Measurements from ENCODE around the gene MDC1.
A peak's percentile ranks its signal among the peaks of the same experiment; 100 is the strongest.
"Not testable (repeated sequence)": the region's sequence is repeated elsewhere in the genome, so short reads cannot be mapped to it uniquely, and the experiment has no call there.

Gene MDC1

DNA sequence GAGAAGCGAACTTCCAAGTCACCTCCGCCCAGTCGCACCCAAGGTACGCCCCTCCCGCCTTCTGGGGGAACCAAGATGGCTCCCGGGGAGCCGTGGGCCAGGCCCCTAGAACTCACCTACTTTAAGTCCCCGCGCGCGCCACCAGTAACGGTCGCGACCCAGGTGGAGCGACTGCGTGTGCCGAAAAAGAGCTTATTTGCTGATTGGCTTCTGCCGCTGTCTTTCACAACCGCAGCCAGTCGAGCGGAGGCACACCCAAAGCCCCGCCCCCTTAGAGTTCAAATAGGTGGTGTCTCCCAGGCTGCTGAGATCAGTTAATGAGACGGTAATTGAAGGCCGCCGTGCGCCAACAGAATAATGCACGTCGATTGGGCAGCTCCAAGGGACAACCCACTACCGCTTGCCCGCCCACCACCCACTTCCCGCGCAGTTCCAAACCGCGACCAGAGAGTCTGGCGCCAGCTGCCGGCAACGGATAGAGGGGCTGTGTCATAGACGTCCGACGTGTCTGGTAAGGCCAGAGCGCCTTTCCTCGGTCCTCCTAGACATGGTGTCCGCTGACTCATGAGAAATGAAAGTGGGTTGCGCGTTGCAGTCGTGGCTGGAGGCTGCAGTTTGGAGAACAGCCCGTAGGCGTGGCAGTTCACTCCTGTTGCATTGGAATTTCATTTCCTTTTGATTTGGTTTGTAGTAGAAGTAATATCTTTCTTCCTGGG, at the start of gene MDC1:
Gene MDC1, minus strand, starts transcription at position 153 of the 716 bp plus-strand sequence. CDS start 2,106 bp downstream, outside the sequence.
- peak; percentile 100 for DNase-seq

DNA sequence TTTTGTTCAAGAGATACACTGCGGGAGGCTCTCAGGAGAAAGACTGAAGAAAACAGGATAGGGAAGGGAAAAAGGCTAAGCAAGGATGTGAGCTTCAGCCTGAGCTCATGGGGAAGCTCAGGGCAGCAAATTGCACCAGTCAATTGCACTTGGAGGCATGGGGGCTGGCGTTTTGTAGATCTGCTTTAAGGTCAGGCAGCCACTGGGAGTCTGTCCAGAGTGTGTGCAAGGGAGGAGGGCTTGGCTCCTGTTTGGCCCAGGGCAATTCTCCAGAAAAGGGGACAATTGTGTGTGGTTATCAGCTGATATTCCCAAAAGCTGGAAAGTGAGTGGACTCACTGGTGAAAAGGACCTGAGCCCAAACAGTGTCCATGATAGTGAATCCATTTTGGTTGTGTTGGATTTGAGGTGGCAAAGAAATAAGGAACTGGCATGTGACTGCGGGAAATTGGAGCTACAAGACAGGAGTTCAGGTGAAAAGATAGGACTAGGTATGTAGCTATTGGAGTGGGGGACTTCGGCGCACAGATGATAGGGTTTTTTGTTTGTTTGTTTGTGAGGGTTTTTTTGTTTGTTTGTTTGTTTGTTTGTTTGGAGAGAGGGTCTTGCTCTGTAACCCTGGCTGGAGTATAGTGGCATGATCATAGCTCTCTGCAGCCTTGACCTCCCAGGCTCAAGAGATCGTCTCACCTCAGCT, 49.5 kb upstream of the MDC1 start:
- no peak for DNase-seq

DNA sequence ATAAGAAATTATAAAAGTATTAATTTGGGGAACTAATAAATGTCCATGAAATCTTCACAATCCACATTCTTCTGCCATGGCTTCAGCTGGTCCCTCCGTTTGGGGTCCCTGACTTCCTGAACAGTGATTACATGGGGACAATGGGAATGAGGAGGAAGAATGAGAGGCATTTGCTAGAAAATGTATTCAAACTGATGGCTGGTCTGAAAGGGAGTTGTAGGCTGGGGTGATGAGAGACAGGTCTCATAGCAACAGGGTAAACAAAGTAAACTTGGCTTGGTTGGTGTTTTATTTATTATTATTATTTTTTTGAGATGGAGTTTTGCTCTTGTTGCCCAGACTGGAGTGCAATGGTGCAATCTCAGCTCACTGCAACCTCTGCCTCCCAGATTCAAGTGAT, 48.4 kb upstream of the MDC1 start:
- not testable (repeated sequence) for DNase-seq

- not testable (repeated sequence) for DNase-seq
Measured at GRCh38 chr6:30764490-30765043, 47.5 kb upstream of the MDC1 start.

DNA sequence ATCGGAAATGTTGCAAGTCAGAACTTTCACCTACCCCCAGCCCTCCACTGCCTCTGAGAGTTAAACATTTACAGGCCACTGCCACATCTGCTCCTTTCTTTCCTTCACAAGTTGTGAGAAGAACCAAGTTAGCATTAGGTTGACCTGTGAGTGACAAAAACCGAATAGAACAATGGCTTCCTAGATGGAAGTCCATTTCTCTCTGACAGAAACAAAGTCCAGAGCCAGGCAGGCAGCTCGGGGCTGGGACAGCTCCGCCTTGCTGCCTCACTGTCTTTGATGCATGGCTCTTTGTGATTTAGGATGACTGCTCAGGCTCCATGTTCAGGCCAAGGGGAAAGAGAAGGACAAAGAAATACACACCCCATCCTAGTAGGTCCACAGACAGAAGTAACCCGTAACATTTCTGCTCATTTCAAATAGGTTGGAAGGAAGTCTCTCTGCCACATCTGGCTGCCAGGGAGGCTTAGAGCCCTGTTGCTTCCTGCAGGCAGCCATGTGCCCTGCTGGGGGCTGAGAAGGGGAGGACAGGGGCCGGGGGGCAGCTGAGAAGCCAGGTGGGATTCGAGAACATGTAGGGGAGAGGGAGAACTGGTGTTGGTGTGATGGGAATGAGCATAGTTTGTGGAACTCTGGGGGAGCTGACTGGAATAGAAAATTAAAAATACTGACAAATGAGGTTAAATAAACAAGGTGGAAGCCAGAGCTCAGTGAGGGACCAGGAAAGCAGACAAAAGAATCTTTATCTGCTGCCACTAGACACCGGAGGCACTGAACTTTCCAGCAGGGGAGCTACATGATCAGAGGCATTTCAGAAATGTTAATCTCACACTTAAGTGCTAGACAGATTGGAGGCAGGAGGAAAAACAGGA, 46.8 kb upstream of the MDC1 start:
- DNase-seq = no peak

DNA sequence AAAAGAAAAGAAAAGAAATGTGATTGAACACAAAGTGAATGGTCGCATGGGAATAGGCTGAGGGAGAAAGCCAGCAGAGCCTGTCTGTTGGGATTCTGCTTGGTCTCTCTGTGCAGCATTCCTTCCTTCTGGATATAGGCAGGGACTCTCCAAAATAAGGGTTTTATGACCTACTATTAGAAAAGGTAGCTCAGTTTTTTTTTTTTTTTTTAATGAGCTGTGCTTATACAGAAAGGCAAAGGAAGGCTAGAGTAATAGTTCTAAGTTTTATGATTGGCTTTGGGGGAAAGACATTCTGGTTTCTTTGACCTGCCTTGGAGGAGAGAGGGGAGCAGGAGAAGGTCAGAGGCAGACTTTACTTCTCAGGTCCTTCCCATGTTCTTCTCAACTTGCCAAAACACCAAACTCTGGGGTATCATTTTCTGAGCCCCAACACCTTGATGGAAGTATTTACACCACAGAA, 46.1 kb upstream of the MDC1 start:
- no peak for DNase-seq

- DNase-seq = no peak
Measured at GRCh38 chr6:30761791-30762429, 44.8 kb upstream of the MDC1 start.

DNA sequence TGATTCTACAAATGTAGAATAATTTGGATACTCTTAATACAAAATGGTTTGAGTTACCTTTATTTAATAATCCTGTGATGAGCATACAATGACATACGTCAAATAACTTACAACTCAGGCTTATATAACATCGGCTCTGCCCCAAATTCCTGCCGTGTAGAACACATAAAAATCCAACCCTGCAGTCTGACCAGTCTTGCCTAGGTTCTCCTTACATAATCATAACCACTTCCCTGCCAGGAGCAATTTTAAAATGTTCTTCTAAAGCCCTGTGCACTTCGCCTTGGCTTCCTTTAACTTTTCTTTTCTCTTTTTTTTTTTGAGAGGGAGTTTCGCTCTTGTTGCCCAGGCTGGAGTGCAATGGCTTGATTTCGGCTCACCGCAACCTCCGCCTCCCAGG, 43.5 kb upstream of the MDC1 start:
- DNase-seq = no peak

GRCh38 chr6:30759575-30760239, 42.6 kb upstream of the MDC1 start:
- DNase-seq = no peak

DNA sequence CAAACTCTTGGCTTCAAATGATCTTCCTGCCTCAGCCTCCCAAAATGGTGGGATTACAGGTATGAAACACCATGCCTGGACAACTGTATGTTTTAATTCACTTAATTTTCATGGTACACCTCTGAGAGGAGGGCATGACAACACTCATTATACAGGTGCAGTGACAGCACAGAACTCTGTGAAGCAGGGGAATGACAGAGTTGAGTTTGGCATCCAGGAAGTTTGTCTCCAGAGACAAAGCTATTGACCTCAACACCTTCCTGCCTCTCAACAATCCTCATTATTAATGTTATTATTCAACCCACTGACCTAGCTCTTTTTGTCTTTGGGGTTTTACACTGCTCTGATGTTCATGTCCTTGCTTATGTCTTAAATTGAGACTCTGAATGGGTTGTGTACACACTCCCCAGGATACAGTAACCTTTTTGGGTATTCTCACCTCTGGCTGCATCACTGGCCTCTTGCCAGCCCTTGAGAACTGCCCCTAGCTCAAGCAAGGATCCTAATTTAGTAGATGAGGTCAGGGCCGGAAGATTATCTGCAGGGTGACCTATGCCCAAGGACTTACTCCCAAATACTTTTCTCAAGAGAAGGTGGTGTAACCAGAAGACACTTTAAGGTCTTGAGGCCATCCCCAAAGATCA, 40.3 kb upstream of the MDC1 start:
- no peak for DNase-seq

- DNase-seq = not testable (repeated sequence)
Measured at GRCh38 chr6:30756405-30757003, 39.4 kb upstream of the MDC1 start.

DNA sequence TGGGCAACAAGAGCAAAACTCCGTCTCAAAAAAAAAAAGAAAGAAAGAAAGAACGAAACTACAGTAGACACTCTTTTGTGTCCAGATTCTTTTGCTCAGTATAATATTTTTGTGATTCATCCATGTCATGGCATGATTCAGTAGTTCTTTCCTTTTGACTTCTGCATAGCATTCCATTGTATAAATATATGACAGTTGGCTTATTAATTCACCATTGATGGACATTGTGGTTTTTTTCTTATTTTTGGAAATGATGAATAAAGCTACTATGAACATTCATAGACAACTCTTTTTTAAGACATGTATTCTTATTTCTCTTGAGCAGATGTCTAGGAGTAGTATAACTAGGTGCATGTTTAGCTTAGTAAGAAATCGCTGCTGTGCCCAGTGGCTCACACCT, 37.5 kb upstream of the MDC1 start:
- no peak for DNase-seq

DNA sequence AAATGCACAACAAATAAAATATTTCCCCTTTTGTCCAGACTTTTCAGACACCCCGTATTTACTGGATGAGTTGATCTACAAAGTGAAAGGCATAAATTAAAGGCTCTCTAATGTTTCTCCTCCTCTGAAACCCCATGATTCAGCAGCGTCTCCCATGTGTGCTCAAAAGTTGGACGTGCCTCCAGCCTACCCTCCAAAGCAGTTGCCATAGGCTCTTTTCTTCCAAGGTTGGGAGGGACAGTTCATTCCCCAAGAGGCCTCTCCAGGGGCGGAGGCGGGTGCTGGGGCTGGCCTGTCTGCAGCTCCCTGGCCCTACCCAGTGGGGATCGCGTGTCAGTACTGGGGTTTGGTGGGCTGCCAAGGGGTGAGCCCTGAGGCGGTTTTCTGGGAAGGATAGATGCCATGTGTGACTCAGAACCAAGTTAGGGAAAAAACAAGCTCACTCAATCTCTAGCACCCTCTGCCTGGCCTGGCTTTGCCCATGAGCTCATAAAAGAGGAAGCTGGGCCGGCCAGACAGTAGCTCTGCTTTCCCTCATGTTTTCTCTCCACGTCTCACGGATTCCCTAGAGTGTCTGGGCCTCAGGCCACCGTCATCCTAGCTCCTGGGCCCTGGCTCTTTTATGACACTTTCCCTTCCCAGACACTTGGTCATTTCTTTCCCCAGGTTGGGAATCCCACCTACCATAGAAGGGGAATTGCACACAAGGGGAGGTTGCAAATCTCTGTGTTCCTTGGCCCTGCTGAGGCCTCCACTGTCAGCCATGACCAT, 35.3 kb upstream of the MDC1 start:
- DNase-seq = no peak

- DNase-seq = no peak
Measured at GRCh38 chr6:30750379-30750668, 33.2 kb upstream of the MDC1 start.

GRCh38 chr6:30749554-30750378, 32.7 kb upstream of the MDC1 start:
- DNase-seq = no peak

- no peak for DNase-seq
Measured at GRCh38 chr6:30748851-30749540, 31.9 kb upstream of the MDC1 start.

DNA sequence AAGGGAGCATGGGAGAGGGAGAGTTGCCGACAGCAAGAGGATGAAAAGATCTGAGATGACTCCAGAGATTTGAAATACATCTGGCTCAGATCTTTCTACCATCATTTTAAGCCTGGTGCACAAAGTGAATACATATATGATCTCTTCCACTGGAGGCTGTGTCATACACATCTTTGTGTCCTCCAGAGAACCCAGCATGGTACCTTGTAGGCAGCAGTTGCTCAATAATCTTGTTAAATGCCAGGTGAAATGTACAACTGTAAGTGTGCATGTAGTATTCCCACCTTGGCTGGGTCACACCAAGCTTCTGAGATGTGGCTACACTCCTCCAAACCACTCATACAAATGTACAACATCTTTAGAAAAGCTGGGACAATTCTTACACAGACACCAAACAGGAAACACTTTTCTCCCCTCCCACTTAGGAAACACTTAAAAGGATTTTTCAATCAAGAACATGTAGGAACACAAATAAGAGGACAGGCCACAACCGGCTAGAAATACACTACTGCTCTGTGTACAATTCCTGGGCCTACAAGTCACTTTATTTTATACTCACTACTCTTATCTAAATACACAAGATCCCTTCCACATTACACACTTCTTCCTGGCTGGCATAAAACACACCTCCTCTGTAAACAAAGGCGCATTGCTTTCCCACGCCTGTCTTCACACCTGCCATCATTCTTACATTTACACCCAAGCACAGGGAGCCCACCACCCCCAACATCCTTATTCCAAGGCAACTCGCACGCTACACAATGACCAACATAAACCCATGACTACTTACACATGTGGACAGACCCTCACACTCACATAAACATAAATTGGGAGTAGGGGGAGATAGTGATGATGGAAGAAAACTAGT, 31.1 kb upstream of the MDC1 start:
- no peak for DNase-seq

GRCh38 chr6:30747300-30747687, 30.2 kb upstream of the MDC1 start:
- no peak for DNase-seq
